NCI-H748 treated with DMSO at 0.1 percent for 48 hours (cell line): Measurements from ENCODE around the gene FZD2.
"Not testable (repeated sequence)": the region's sequence is repeated elsewhere in the genome, so short reads cannot be mapped to it uniquely, and the experiment has no call there.

Experiments
- DNase-seq: peaks from one replicate; lab custom pipeline; 2025; lab: John Stamatoyannopoulos, UW

Gene FZD2

GRCh38 chr17:44556832-44557606 lies at the start of gene FZD2:
Gene FZD2 (plus strand): TSS chr17:44557484. CDS start chr17:44557689, 205 bp downstream.
- peak; percentile 83 for DNase-seq

- DNase-seq = peak; percentile 34
Observed at GRCh38 chr17:44511241-44512134, 45.8 kb upstream of the FZD2 start.

GRCh38 chr17:44518032-44518431 lies 39.3 kb upstream of the FZD2 start:
- no peak for DNase-seq

GRCh38 chr17:44522883-44523671 lies 34.2 kb upstream of the FZD2 start:
- DNase-seq = peak; percentile 23

GRCh38 chr17:44523672-44523972 lies 33.7 kb upstream of the FZD2 start:
- DNase-seq = no peak

- DNase-seq = no peak
Observed at GRCh38 chr17:44527102-44527501, 30.2 kb upstream of the FZD2 start.

- DNase-seq = no peak
Observed at GRCh38 chr17:44527954-44528353, 29.3 kb upstream of the FZD2 start.

DNA sequence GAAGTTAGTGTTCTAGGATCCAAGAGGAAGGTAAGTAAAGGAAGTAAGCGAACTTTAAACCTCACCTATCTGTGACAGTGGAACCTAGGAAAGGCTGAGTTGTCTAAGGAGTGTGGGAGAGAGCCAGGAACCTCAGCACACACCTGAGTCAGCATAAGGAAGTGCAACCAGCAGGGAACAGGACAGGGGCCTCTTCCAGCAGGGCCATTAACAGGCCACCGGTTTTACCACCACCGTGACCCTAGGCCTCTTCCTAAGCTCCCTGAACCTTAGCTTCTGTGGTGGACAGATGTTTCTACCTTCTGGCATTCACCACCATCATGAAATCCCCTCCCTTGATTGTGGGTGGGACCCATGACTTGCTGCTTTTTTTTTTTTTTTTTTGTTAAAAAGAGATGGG lies 27.4 kb upstream of the FZD2 start:
- no peak for DNase-seq

DNA sequence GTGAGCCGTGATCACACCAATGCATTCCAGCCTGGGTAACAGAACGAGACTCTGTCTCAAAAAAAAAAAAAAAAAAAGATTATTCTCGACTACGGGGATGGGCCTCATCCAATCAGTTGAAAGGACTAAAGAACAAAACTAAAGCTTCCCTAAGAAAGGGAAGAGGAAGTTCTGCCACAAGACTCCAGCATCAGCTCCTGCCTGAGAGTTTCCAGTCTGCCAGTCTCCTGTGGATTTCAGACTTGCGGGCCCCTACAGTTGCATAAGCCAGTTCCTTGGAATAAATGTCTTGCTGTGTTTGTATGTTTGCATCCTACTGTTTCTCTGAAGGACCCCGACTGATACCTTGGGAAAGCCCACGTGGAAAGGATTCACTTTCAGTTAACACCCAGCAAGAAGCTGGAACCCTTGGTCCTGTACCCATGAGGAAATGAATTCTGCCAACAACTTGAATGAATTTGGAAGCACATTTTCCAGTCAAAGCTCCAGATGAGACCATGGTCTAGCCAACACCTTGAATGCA lies 26.3 kb upstream of the FZD2 start:
- DNase-seq = no peak

GRCh38 chr17:44533533-44534246 lies 23.6 kb upstream of the FZD2 start:
- DNase-seq = peak; percentile 38

GRCh38 chr17:44536090-44536953 lies 21.0 kb upstream of the FZD2 start:
- no peak for DNase-seq

DNA sequence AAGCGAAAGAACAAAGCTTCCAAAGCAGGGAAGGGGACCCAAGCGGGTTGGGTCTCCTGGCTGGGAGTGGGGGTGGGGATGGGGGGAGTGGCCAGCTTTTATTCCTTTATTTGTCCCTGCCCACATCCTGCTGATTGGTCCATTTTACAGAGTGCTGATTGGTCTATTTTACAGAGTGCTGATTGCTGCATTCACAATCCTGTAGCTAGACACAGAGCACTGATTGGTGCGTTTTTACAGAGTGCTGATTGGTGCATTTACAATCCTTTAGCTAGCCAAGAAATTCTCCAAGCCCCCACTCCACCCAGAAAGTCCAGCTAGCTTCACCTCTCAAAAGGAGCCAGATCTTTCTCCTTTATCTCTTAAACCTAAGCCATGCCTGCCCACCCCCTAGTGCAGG lies 19.4 kb upstream of the FZD2 start:
- DNase-seq = not testable (repeated sequence)

DNA sequence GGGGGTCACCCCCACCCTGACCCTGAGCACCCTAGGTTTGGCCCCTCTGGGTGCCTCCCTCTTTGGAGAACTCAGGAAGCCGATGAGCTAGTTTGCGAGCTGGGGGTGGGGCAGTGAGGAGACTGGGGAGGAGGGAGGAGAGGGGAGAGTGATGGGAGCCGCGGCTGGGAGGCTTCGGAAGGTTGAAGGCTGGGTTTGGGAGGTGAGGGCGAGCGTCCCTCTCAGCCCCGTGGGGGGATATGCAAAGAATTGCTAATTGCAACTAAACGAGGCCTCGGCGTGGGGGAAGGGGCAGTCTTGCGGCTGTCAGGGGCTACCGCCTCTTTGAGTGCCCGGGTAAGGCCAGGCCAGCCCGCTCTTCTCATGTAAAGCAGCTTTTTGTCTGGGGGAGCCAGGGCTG lies 17.6 kb upstream of the FZD2 start:
- DNase-seq = no peak

DNA sequence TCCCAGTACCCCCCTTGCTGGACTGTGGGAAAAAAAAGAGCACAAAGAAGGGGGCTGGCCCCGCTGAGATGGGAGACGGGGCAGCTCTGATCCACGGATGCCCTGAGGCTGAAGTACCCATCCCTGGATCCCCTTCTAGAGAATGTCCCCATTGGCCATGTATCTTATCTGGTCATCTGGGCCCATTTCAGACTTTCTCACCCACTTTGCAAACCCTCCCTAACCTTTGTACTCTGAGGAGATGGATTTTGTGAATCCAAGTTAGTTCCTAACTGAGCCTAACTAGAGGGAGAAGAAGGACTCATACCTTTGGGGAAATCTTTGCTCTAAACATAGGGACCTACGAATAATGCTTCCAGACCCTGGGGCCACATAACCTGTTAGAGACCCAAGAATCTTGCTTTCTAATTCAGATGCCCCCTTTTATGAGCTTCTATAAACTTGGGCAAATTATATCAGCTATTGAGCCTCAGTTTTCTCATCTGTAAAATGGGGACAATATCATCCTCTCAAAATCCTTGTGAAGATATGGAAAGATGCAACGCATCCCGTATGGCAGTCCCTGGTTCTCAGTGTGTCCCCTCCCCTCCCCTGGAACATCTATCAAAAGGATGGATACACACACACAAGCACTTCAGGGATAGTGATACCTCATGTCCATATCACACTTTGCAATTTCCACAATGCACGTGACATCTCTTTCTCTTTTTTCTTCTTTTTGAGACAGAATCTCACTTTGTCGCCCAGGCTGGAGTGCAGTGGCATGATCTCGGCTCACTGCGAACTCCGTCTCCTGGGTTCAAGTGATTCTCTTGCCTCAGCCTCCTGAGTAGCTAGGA lies 16.8 kb upstream of the FZD2 start:
- DNase-seq = no peak

- no peak for DNase-seq
Observed at GRCh38 chr17:44541884-44542581, 15.3 kb upstream of the FZD2 start.

GRCh38 chr17:44543213-44543904 lies 13.9 kb upstream of the FZD2 start:
- DNase-seq = no peak

- DNase-seq = no peak
Observed at GRCh38 chr17:44543905-44544523, 13.3 kb upstream of the FZD2 start.
